BLaER1 treated with 17β-estradiol and CSF1 and Interleukin-3, amounts not matched to agents 10 nM and 100 nM (cell line): ENCODE data around the gene CPTP.

Source experiments
- H3K27ac ChIP-seq, 11 experiments: shearing (Covaris generic); formaldehyde crosslinking; 2 replicates each; pipeline ENCODE4 v1.8.1; 2022
- H3K27me3 ChIP-seq, 11 experiments: shearing (Covaris generic); formaldehyde crosslinking; 2 replicates each; pipeline ENCODE4 v1.8.1; 2022
- H3K36me3 ChIP-seq, 11 experiments: shearing (Covaris generic); formaldehyde crosslinking; 2 replicates each; pipeline ENCODE4 v1.8.1; 2022
- H3K4me1 ChIP-seq, 10 experiments: shearing (Covaris generic); formaldehyde crosslinking; 2 replicates each; pipeline ENCODE4 v1.8.1; 2022
- H3K4me2 ChIP-seq, 11 experiments: shearing (Covaris generic); formaldehyde crosslinking; 2 replicates each; pipeline ENCODE4 v1.8.1; 2022
- H3K4me3 ChIP-seq, 10 experiments: shearing (Covaris generic); formaldehyde crosslinking; 2 replicates each; pipeline ENCODE4 v1.8.1; 2022
- H3K9ac ChIP-seq, 11 experiments: shearing (Covaris generic); formaldehyde crosslinking; 2 replicates each; pipeline ENCODE4 v1.8.1; 2022
- H3K9me3 ChIP-seq, 11 experiments: shearing (Covaris generic); formaldehyde crosslinking; replicated peaks in 1 of 11; 2 replicates each; pipeline ENCODE4 v1.8.1; 2022
- H4K20me1 ChIP-seq, 11 experiments: shearing (Covaris generic); formaldehyde crosslinking; 2 replicates each; pipeline ENCODE4 v1.8.1; 2022
- Cebpa-rat ChIP-seq, 11 experiments: shearing (Covaris generic); IDR thresholded peaks; 2 replicates each; pipeline ENCODE4 v1.8.1; 2022

CPTP gene

GRCh38 chr1:1344655-1345361 lies 20.2 kb downstream of the CPTP start:
- Histone ChIP-seq H3K9me3 (no peaks in the 10 kb centered on the region), H3K4me2 (peak overlapping the region; percentile 9 to 100 (median 99); a peak in 19 of 22 replicates), H3K4me1 (peaks cover 56 to 68% (median 66%) of the 10 kb centered on the region in 10 experiments), H3K27me3 (no peaks in the 10 kb centered on the region), H3K36me3 (peaks cover 0 to 23% (median 20%) of the 10 kb centered on the region in 11 experiments; a peak in 15 of 22 replicates), H3K9ac (peak overlapping the region in 10 of 11 experiments; percentile 22 to 97 (median 40); a peak in 15 of 22 replicates), H3K4me3 (no peak overlapping the region), H4K20me1 (peaks cover 66 to 89% (median 83%) of the 10 kb centered on the region in 11 experiments; a peak in 21 of 22 replicates), H3K27ac (peak overlapping the region in 6 of 11 experiments; percentile 6 to 31 (median 22); a peak in 6 of 22 replicates)
- no peak for TF ChIP-seq Cebpa-rat (IDR thresholded peaks at IDR 0.05)

- peaks cover 66 to 84% (median 81%) of the 10 kb centered on the region in 11 experiments; a peak in 21 of 22 replicates for H4K20me1 ChIP-seq
- TF ChIP-seq Cebpa-rat (IDR thresholded peaks at IDR 0.05): no peak
- H3K9ac ChIP-seq: peak overlapping the region in 10 of 11 experiments; percentile 22 to 97 (median 40); a peak in 16 of 22 replicates
- peak overlapping the region; percentile 9 to 100 (median 99); a peak in 21 of 22 replicates for H3K4me2 ChIP-seq
- no peaks in the 10 kb centered on the region for H3K9me3 ChIP-seq
- no peak overlapping the region; a peak in 1 of 20 replicates for H3K4me3 ChIP-seq
- H3K36me3 ChIP-seq: peaks cover 0 to 19% (median 17%) of the 10 kb centered on the region in 11 experiments; a peak in 15 of 22 replicates
- peaks cover 56 to 68% (median 66%) of the 10 kb centered on the region in 10 experiments for H3K4me1 ChIP-seq
- peak overlapping the region in 5 of 11 experiments; percentile 6 to 31 (median 25); a peak in 5 of 22 replicates for H3K27ac ChIP-seq
- H3K27me3 ChIP-seq: no peaks in the 10 kb centered on the region
Observed at GRCh38 chr1:1345384-1345783, 20.8 kb downstream of the CPTP start.

- TF ChIP-seq Cebpa-rat (IDR thresholded peaks at IDR 0.05): no peak
- Histone ChIP-seq H3K9me3 (no peaks in the 10 kb centered on the region), H4K20me1 (peaks cover 65 to 78% (median 75%) of the 10 kb centered on the region in 11 experiments; a peak in 21 of 22 replicates), H3K4me2 (peak overlapping the region; percentile 9 to 100 (median 99); a peak in 21 of 22 replicates), H3K9ac (peak overlapping the region in 10 of 11 experiments; percentile 22 to 97 (median 68); a peak in 11 of 22 replicates), H3K36me3 (peaks cover 0 to 13% (median 11%) of the 10 kb centered on the region in 11 experiments; a peak in 13 of 22 replicates), H3K27ac (peak overlapping the region in 1 of 11 experiments; percentile 31; a peak in 2 of 22 replicates), H3K4me3 (no peak overlapping the region; a peak in 1 of 20 replicates), H3K4me1 (peaks cover 56 to 68% (median 66%) of the 10 kb centered on the region in 10 experiments), H3K27me3 (no peaks in the 10 kb centered on the region)
Observed at GRCh38 chr1:1345860-1346500, 21.4 kb downstream of the CPTP start.

- no peak overlapping the region for H3K27ac ChIP-seq
- peak overlapping the region in 8 of 11 experiments; percentile 22 to 97 (median 94); a peak in 10 of 22 replicates for H3K9ac ChIP-seq
- no peaks in the 10 kb centered on the region for H3K9me3 ChIP-seq
- no peak overlapping the region for H3K4me3 ChIP-seq
- H4K20me1 ChIP-seq: peaks cover 61 to 74% (median 74%) of the 10 kb centered on the region in 11 experiments; a peak in 21 of 22 replicates
- H3K27me3 ChIP-seq: peaks cover 0 to 2% (median 1%) of the 10 kb centered on the region in 11 experiments; a peak in 9 of 22 replicates
- no peak for TF ChIP-seq Cebpa-rat (IDR thresholded peaks at IDR 0.05)
- peaks cover 58 to 71% (median 68%) of the 10 kb centered on the region in 10 experiments for H3K4me1 ChIP-seq
- H3K4me2 ChIP-seq: peak overlapping the region; percentile 94 to 100 (median 100); a peak in 21 of 22 replicates
- H3K36me3 ChIP-seq: peaks cover 0 to 7% (median 5%) of the 10 kb centered on the region in 11 experiments; a peak in 12 of 22 replicates
Observed at GRCh38 chr1:1346501-1346890, 21.9 kb downstream of the CPTP start.

GRCh38 chr1:1347026-1347595 lies 22.5 kb downstream of the CPTP start:
- H3K4me1 ChIP-seq: peaks cover 58 to 74% (median 73%) of the 10 kb centered on the region in 10 experiments
- H4K20me1 ChIP-seq: peaks cover 55 to 74% (median 74%) of the 10 kb centered on the region in 11 experiments; a peak in 21 of 22 replicates
- no peak overlapping the region for H3K27ac ChIP-seq
- no peak for TF ChIP-seq Cebpa-rat (IDR thresholded peaks at IDR 0.05)
- peaks cover under 1 to 8% (median 8%) of the 10 kb centered on the region in 11 experiments for H3K27me3 ChIP-seq
- peak overlapping the region in 9 of 10 experiments; percentile 79 to 95 (median 88); a peak in 17 of 20 replicates for H3K4me3 ChIP-seq
- peak overlapping the region; percentile 94 to 100 (median 100) for H3K4me2 ChIP-seq
- H3K9me3 ChIP-seq: no peaks in the 10 kb centered on the region
- peaks cover 0 to 1% (median 0%) of the 10 kb centered on the region in 11 experiments; a peak in 3 of 22 replicates for H3K36me3 ChIP-seq
- peak overlapping the region in 10 of 11 experiments; percentile 85 to 97 (median 94); a peak in 19 of 22 replicates for H3K9ac ChIP-seq

- H3K27me3 ChIP-seq: peaks cover 7 to 16% (median 15%) of the 10 kb centered on the region in 11 experiments
- H3K4me3 ChIP-seq: peak overlapping the region; percentile 79 to 95 (median 88)
- H3K4me1 ChIP-seq: peaks cover 51 to 74% (median 73%) of the 10 kb centered on the region in 10 experiments
- H3K27ac ChIP-seq: peak overlapping the region in 10 of 11 experiments; percentile 63 to 95 (median 88); a peak in 12 of 22 replicates
- H3K4me2 ChIP-seq: peak overlapping the region; percentile 94 to 100 (median 100)
- no peak for TF ChIP-seq Cebpa-rat (IDR thresholded peaks at IDR 0.05)
- no peaks in the 10 kb centered on the region for H3K36me3 ChIP-seq
- peak overlapping the region; percentile 85 to 97 (median 94) for H3K9ac ChIP-seq
- H4K20me1 ChIP-seq: peaks cover 49 to 74% (median 73%) of the 10 kb centered on the region in 11 experiments; a peak in 21 of 22 replicates
- no peaks in the 10 kb centered on the region for H3K9me3 ChIP-seq
Observed at GRCh38 chr1:1347663-1348419, 23.2 kb downstream of the CPTP start.

GRCh38 chr1:1348420-1349255 lies 24.0 kb downstream of the CPTP start:
- H4K20me1 ChIP-seq: peaks cover 41 to 74% (median 73%) of the 10 kb centered on the region in 11 experiments; a peak in 21 of 22 replicates
- H3K36me3 ChIP-seq: no peaks in the 10 kb centered on the region
- H3K4me2 ChIP-seq: peak overlapping the region; percentile 94 to 100 (median 100)
- H3K4me1 ChIP-seq: peaks cover 50 to 74% (median 73%) of the 10 kb centered on the region in 10 experiments
- peaks cover 15 to 24% (median 23%) of the 10 kb centered on the region in 11 experiments for H3K27me3 ChIP-seq
- H3K9me3 ChIP-seq: no peaks in the 10 kb centered on the region
- peak overlapping the region; percentile 79 to 95 (median 88) for H3K4me3 ChIP-seq
- H3K27ac ChIP-seq: peak overlapping the region; percentile 63 to 95 (median 90)
- H3K9ac ChIP-seq: peak overlapping the region; percentile 85 to 97 (median 94)
- no peak for TF ChIP-seq Cebpa-rat (IDR thresholded peaks at IDR 0.05)
